Mesenchymal stem cell (in vitro differentiated cells and primary cell): Measurements from ENCODE around the gene FAM151B.

ENCODE experiments used
- DNase-seq: peaks from one replicate; pipeline ENCODE4 v3.0.0-alpha.2; 2013
- H2AFZ ChIP-seq: one replicate; pipeline ENCODE4 v1.6.1; 2013; ENCODE audit warnings: low read depth, mild to moderate bottlenecking, control low read depth, inconsistent platforms, low read length, moderate library complexity
- H2AK5ac ChIP-seq: 2 replicates; pipeline ENCODE4 v1.6.1; 2013; ENCODE audit warnings: low read length, moderate library complexity, mild to moderate bottlenecking, inconsistent platforms; ENCODE audit not compliant: severe bottlenecking
- H2BK120ac ChIP-seq: one replicate; pipeline ENCODE4 v1.6.1; 2013; ENCODE audit warnings: low read depth, mild to moderate bottlenecking, inconsistent platforms, low read length, moderate library complexity
- H2BK12ac ChIP-seq, 2 experiments: one replicate each; pipeline ENCODE4 v1.6.1; 2013; ENCODE audit warnings: inconsistent platforms in 2 of 2, low read length in 2 of 2, mild to moderate bottlenecking in 2 of 2, moderate library complexity in 2 of 2, control low read depth in 1 of 2
- H2BK15ac ChIP-seq: one replicate; pipeline ENCODE4 v1.6.1; 2013; ENCODE audit warnings: mild to moderate bottlenecking, low read depth, inconsistent platforms; ENCODE audit not compliant: poor library complexity, severe bottlenecking
- H2BK5ac ChIP-seq: 2 replicates; pipeline ENCODE4 v1.6.1; 2013; ENCODE audit warnings: low read depth, mild to moderate bottlenecking, low read length, control low read depth, inconsistent platforms; ENCODE audit not compliant: poor library complexity, severe bottlenecking
- H3K14ac ChIP-seq, 2 experiments: one replicate each; pipeline ENCODE4 v1.6.1; 2013; ENCODE audit warnings: inconsistent platforms in 2 of 2, low read length in 2 of 2, control low read depth in 1 of 2, mild to moderate bottlenecking in 1 of 2, moderate library complexity in 1 of 2
- H3K18ac ChIP-seq, 2 experiments: one replicate each; pipeline ENCODE4 v1.6.1; 2013; ENCODE audit warnings: inconsistent platforms in 2 of 2, low read length in 2 of 2, control low read depth in 1 of 2, low read depth in 1 of 2, mild to moderate bottlenecking in 1 of 2
- H3K23ac ChIP-seq, 2 experiments: one replicate each; pipeline ENCODE4 v1.6.1; 2013; ENCODE audit warnings: inconsistent platforms in 2 of 2, low read length in 2 of 2, mild to moderate bottlenecking in 2 of 2, moderate library complexity in 2 of 2, control low read depth in 1 of 2
- H3K27ac ChIP-seq: 2 replicates; pipeline ENCODE4 v1.5.1; 2013; ENCODE audit warnings: mild to moderate bottlenecking, moderate library complexity, low read length, control low read depth, inconsistent platforms; ENCODE audit not compliant: poor library complexity, severe bottlenecking
- H3K27me3 ChIP-seq, 2 experiments: 2 replicates each; pipeline versions ENCODE4 v1.6.1 to v1.7.0; 2013; ENCODE audit warnings: low read length in 2 of 2, mild to moderate bottlenecking in 2 of 2, moderate library complexity in 2 of 2, control low read depth in 1 of 2, inconsistent platforms in 1 of 2; ENCODE audit not compliant: control insufficient read depth in 1 of 2, insufficient read depth in 1 of 2
- H3K36me3 ChIP-seq, 2 experiments: 2 replicates each; pipeline versions ENCODE4 v1.6.1 to v1.7.0; 2013; ENCODE audit warnings: low read length in 2 of 2, control low read depth in 1 of 2, inconsistent platforms in 1 of 2, low read depth in 1 of 2, mild to moderate bottlenecking in 1 of 2; ENCODE audit not compliant: insufficient read depth in 2 of 2, control insufficient read depth in 1 of 2
- H3K4ac ChIP-seq, 2 experiments: one replicate each; pipeline ENCODE4 v1.6.1; 2013; ENCODE audit warnings: inconsistent platforms in 2 of 2, low read length in 2 of 2, mild to moderate bottlenecking in 2 of 2, moderate library complexity in 2 of 2, control low read depth in 1 of 2, low read depth in 1 of 2
- H3K4me1 ChIP-seq: 2 replicates; pipeline ENCODE4 v1.6.1; 2013; ENCODE audit warnings: low read depth, low read length, control low read depth; ENCODE audit not compliant: control insufficient read depth, insufficient read depth
- H3K4me2 ChIP-seq: 2 replicates; pipeline ENCODE4 v1.6.1; 2013; ENCODE audit warnings: low read length, mild to moderate bottlenecking, inconsistent platforms; ENCODE audit not compliant: poor library complexity, severe bottlenecking
- H3K4me3 ChIP-seq, 2 experiments: 2 replicates each; pipeline versions ENCODE4 v1.5.1 to v1.7.0; 2013; ENCODE audit warnings: low read length in 2 of 2, mild to moderate bottlenecking in 2 of 2, control low read depth in 1 of 2, low read depth in 1 of 2; ENCODE audit not compliant: insufficient read depth in 1 of 2
- H3K79me1 ChIP-seq: replicated peaks from 2 replicates; pipeline ENCODE4 v1.6.1; 2013; ENCODE audit warnings: mild to moderate bottlenecking, control low read depth, low read length, inconsistent platforms; ENCODE audit not compliant: poor library complexity, severe bottlenecking
- H3K9ac ChIP-seq: 2 replicates; pipeline ENCODE4 v1.7.0; 2013; ENCODE audit warnings: mild to moderate bottlenecking, low read length, moderate library complexity
- H3K9me3 ChIP-seq: 2 replicates; pipeline ENCODE4 v1.7.0; 2013; ENCODE audit warnings: mild to moderate bottlenecking, low read length; ENCODE audit not compliant: control insufficient read depth
- H4K8ac ChIP-seq: one replicate; pipeline ENCODE4 v1.6.1; 2013; ENCODE audit warnings: inconsistent platforms, mild to moderate bottlenecking, low read length, moderate library complexity
- H4K91ac ChIP-seq: one replicate; pipeline ENCODE4 v1.6.1; 2013; ENCODE audit warnings: mild to moderate bottlenecking, low read length, inconsistent platforms
- WGBS: methylation state at CpG from one replicate; pipeline ENCODE4 v1.1.7; 2013; ENCODE audit warnings: mixed read lengths; 5-methylcytosine and 5-hydroxymethylcytosine counted together

FAM151B gene

DNA sequence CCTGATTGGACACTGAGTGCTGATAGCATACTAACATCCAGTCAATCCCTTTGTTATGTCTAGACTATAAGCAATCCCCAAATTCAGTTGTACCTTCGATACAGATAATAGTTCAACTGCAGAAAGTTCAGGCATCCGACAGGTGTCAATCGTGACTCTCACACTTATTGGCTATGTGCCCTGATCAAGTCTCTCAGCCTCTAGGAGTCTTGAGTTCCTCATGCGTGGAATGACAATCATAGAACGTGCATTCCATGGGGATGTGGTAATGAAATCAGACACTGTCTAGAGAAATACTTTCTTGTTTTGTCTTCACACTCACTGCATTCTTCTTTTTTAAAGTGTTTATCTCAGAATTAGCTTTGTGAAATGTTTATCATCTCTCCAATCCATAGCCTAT lies 77.4 kb downstream of the FAM151B start:
- no peaks in the 10 kb centered on the region for H3K36me3 ChIP-seq
- H3K18ac ChIP-seq: no peak overlapping the region
- H4K8ac ChIP-seq: no peak overlapping the region
- 69% methylated on average over 5 of the region's 5 CpGs for WGBS
- no peak overlapping the region for H3K14ac ChIP-seq
- H3K9ac ChIP-seq: no peak overlapping the region
- no peak overlapping the region for H2BK15ac ChIP-seq
- no peak overlapping the region for H2BK12ac ChIP-seq
- H3K9me3 ChIP-seq: no peaks in the 10 kb centered on the region
- no peak overlapping the region for H3K4ac ChIP-seq
- H3K23ac ChIP-seq: no peak overlapping the region
- peaks cover 15% of the 10 kb centered on the region for H3K4me1 ChIP-seq
- peaks cover 32 to 71% of the 10 kb centered on the region in 2 experiments for H3K27me3 ChIP-seq
- H3K79me1 ChIP-seq: no peaks in the 10 kb centered on the region
- H2BK120ac ChIP-seq: no peak overlapping the region
- H2AFZ ChIP-seq: no peak overlapping the region
- no peak overlapping the region for H2BK5ac ChIP-seq
- no peak for DNase-seq
- no peak overlapping the region for H3K4me3 ChIP-seq
- no peak overlapping the region for H3K4me2 ChIP-seq
- no peak overlapping the region for H3K27ac ChIP-seq
- no peak overlapping the region for H2AK5ac ChIP-seq
- H4K91ac ChIP-seq: no peak overlapping the region

DNA sequence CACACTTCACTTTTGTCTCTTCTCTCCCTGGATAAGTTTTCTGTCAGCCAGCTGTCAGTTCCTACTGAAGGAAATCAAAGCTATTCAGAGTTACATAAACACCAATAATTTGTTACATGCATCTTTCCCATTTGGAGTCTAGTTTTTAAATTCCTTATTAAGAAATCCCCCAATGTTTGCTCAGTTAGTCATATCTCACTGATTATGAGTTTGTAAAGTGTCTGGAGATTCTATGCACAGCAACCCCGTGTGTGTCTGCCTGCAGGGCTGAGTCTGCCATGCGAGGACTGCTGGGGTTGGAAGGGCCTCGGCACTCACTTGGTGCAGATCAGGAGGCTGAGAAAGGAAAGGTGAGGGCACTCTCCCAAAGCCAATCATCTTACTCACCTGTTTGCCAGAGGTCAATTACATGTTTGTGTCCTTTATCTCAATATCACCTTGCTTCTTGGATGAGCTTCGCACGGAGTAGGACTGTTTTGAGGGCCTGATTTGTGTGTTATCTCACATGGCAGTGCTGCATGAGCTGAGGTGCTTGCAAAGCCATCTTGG lies 78.9 kb downstream of the FAM151B start:
- H3K4me1 ChIP-seq: peaks cover 18% of the 10 kb centered on the region
- H2BK120ac ChIP-seq: no peak overlapping the region
- no peak overlapping the region for H2AFZ ChIP-seq
- H2BK15ac ChIP-seq: no peak overlapping the region
- H2BK5ac ChIP-seq: no peak overlapping the region
- no peak overlapping the region for H2BK12ac ChIP-seq
- no peaks in the 10 kb centered on the region for H3K36me3 ChIP-seq
- H3K79me1 ChIP-seq: no peaks in the 10 kb centered on the region
- no peak overlapping the region for H3K4me3 ChIP-seq
- H3K18ac ChIP-seq: no peak overlapping the region
- H3K4me2 ChIP-seq: no peak overlapping the region
- no peak overlapping the region for H3K27ac ChIP-seq
- H3K4ac ChIP-seq: no peak overlapping the region
- no peak overlapping the region for H4K8ac ChIP-seq
- DNase-seq: no peak
- WGBS: 81% methylated on average over 4 of the region's 5 CpGs
- no peak overlapping the region for H2AK5ac ChIP-seq
- H3K23ac ChIP-seq: no peak overlapping the region
- H3K27me3 ChIP-seq: peaks cover 43 to 85% of the 10 kb centered on the region in 2 experiments
- no peak overlapping the region for H3K14ac ChIP-seq
- no peak overlapping the region for H3K9ac ChIP-seq
- no peaks in the 10 kb centered on the region for H3K9me3 ChIP-seq
- no peak overlapping the region for H4K91ac ChIP-seq

DNA sequence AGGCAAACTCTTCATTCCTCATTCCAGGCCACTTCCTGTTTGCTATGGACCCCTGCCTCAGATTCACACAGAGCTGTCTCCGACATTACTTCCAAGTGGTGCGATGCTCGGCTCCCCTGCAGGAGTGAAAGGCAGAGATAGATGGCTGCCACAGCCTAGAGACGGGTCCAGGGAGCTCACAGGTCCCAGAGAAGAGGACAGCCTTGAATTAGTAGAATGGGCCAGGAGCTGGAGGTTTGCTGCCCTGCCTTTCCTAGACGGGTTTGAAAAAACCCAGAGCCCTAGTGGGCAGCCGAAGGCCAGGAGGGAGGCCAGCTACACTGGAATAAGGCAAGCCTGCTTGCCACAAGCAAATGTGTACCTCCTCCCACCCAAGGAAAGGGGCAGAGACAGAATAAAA lies 80.4 kb downstream of the FAM151B start:
- Histone ChIP-seq H3K36me3 (no peaks in the 10 kb centered on the region), H3K23ac (no peak overlapping the region), H3K4me1 (peaks cover 18% of the 10 kb centered on the region), H2BK5ac (no peak overlapping the region), H3K4ac (no peak overlapping the region), H3K27me3 (peaks cover 48 to 88% of the 10 kb centered on the region in 2 experiments), H3K4me2 (no peak overlapping the region), H2AK5ac (no peak overlapping the region), H2AFZ (no peak overlapping the region), H2BK120ac (no peak overlapping the region), H2BK15ac (no peak overlapping the region), H3K27ac (no peak overlapping the region), H3K18ac (no peak overlapping the region), H3K14ac (no peak overlapping the region), H4K91ac (no peak overlapping the region), H3K9me3 (no peaks in the 10 kb centered on the region), H4K8ac (no peak overlapping the region), H2BK12ac (no peak overlapping the region), H3K4me3 (no peak overlapping the region), H3K9ac (no peak overlapping the region), H3K79me1 (no peaks in the 10 kb centered on the region)
- 79% methylated on average over 6 of the region's 6 CpGs for WGBS
- DNase-seq: no peak

DNA sequence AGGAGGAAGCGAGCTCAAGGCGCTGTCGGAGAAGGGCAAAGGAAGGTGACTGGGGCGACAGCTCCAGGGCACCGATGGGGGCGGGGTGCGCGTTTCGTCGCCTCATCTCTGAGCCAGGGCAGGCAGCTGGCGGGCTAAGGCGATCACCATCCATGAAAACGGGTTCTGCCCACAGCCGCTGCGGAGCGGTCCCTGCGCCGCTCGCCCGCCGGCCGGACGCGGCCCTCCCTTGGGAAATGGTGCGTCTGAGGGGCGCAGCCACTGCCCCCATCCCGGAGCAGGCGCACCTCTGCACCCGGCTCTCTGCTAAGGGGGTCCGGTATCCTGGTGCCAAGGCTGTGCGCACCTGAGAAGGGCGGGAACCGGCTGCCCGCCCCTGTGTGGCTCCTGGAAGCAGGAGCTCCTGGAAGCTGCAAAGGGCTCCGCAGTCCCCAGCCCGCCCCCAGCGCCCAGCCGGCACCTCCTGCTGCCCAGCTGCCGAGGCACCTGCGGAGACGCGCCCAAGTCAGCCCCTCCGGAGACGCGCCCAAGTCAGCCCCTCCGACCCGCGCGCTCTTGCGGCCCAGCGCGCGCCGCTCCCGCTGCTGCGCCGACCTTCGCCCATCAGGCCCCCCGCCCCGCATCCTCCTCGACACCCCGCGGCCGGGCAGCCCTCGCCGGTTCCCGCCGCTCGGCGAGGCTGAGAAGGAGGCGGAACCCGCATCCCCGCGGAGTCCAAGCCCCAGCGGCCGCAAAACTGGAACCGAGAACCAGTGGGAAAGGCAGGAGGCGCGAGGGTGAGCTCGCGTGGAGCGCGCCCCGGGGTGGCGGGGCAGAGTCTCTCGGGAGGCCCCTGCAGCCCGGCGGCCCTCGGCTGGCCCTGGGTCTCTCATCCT lies 81.4 kb downstream of the FAM151B start:
- H3K27ac ChIP-seq: no peak overlapping the region
- no peak overlapping the region for H2BK120ac ChIP-seq
- no peaks in the 10 kb centered on the region for H3K36me3 ChIP-seq
- H2BK5ac ChIP-seq: no peak overlapping the region
- peak overlapping the region; percentile 48 to 63 for H3K4me3 ChIP-seq
- no peak overlapping the region for H4K91ac ChIP-seq
- no peak for DNase-seq
- no peak overlapping the region for H3K14ac ChIP-seq
- H3K9me3 ChIP-seq: no peaks in the 10 kb centered on the region
- H2AK5ac ChIP-seq: no peak overlapping the region
- no peak overlapping the region for H2BK12ac ChIP-seq
- no peak overlapping the region for H3K18ac ChIP-seq
- peak overlapping the region; percentile 85 for H3K4me2 ChIP-seq
- H3K23ac ChIP-seq: peak overlapping the region in 1 of 2 experiments; percentile 84
- H4K8ac ChIP-seq: no peak overlapping the region
- peaks cover 18% of the 10 kb centered on the region for H3K4me1 ChIP-seq
- no peak overlapping the region for H3K4ac ChIP-seq
- H2AFZ ChIP-seq: no peak overlapping the region
- peak overlapping the region; percentile 37 for H2BK15ac ChIP-seq
- 2% methylated on average over 83 of the region's 89 CpGs for WGBS
- peaks cover 53 to 91% of the 10 kb centered on the region in 2 experiments for H3K27me3 ChIP-seq
- H3K79me1 ChIP-seq: no peaks in the 10 kb centered on the region
- H3K9ac ChIP-seq: no peak overlapping the region
